ENCODE results near the gene PTDSS2.
"Not testable (repeated sequence)": the region's sequence is repeated elsewhere in the genome, so short reads cannot be mapped to it uniquely, and the experiment has no call there.

The PTDSS2 gene

DNA sequence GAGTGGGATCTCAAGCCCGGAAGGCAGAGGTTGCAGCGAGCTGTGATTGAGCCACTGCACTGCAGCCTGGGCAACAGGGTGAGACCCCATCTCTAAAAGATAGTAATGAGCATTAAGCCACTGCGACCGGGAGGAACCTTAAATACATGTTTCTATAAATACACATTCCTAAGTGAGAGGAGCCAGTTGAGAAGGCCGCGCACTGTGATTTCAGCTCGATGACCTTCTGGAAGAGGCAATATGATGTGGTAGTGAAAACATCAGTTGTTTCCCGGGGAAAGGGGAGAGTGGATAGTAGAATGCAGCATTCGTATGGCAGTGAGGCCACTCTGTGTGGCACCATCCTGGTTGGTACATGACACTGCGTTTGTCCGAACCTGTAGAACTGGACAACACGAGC, 18.0 kb downstream of the PTDSS2 start:
- TF ChIP-seq, protein P1, sequence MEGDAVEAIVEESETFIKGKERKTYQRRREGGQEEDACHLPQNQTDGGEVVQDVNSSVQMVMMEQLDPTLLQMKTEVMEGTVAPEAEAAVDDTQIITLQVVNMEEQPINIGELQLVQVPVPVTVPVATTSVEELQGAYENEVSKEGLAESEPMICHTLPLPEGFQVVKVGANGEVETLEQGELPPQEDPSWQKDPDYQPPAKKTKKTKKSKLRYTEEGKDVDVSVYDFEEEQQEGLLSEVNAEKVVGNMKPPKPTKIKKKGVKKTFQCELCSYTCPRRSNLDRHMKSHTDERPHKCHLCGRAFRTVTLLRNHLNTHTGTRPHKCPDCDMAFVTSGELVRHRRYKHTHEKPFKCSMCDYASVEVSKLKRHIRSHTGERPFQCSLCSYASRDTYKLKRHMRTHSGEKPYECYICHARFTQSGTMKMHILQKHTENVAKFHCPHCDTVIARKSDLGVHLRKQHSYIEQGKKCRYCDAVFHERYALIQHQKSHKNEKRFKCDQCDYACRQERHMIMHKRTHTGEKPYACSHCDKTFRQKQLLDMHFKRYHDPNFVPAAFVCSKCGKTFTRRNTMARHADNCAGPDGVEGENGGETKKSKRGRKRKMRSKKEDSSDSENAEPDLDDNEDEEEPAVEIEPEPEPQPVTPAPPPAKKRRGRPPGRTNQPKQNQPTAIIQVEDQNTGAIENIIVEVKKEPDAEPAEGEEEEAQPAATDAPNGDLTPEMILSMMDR (IDR thresholded peaks at IDR 0.05; ENCODE audit: insufficient read depth, low read depth, low read length, missing control alignments), result no peak
- H3K4me3 ChIP-seq (ENCODE audit: low read depth, low read length), result no peak overlapping the region
- no peak for DNase-seq (ENCODE audit: low read depth)

DNA sequence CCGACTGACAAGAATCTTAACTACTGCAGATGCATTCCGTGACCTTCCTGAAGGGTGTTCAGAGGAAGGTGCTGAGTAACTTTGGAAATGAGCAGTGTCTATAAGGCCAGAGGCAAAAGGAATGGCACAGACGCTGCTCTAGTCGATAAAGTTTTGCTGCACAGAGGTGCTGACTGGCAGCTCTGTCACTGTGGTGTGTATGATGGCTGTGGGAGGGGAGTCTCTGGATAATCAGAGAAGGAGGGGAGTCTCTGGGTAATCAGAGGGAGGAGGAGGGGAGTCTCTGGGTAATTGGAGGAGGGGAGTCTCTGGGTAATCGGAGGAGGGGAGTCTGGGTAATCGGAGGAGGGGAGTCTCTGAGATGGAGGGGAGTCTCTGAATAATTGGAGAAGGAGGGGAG, 18.4 kb downstream of the PTDSS2 start:
- TF ChIP-seq, protein P1 (IDR thresholded peaks at IDR 0.05; ENCODE audit: insufficient read depth, low read depth, low read length, missing control alignments), result no peak
- no peak overlapping the region for H3K4me3 ChIP-seq (ENCODE audit: low read depth, low read length)
- no peak for DNase-seq (ENCODE audit: low read depth)

DNA sequence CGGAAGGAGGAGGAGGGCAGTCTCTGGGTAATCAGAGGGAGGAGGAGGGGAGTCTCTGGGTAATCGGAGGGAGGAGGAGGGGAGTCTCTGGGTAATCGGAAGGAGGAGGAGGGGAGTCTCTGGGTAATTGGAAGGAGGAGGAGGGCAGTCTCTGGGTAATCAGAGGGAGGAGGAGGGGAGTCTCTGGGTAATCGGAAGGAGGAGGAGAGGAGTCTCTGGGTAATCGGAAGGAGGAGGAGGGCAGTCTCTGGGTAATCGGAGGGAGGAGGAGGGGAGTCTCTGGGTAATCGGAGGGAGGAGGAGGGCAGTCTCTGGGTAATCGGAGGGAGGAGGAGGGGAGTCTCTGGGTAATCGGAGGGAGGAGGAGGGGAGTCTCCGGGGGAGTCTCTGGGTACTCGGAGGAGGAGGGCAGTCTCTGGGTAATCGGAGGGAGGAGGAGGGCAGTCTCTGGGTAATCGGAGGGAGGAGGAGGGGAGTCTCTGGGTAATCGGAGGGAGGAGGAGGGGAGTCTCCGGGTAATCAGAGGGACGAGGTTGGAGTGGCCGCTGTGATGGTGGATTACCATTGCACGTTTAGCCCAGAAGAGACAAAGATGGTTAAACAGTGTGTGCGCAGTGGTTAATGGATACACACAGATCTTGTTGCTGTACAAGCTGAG, 19.1 kb downstream of the PTDSS2 start:
- not testable (repeated sequence) for H3K4me3 ChIP-seq (ENCODE audit: low read depth, low read length); DNase-seq (ENCODE audit: low read depth)

DNA sequence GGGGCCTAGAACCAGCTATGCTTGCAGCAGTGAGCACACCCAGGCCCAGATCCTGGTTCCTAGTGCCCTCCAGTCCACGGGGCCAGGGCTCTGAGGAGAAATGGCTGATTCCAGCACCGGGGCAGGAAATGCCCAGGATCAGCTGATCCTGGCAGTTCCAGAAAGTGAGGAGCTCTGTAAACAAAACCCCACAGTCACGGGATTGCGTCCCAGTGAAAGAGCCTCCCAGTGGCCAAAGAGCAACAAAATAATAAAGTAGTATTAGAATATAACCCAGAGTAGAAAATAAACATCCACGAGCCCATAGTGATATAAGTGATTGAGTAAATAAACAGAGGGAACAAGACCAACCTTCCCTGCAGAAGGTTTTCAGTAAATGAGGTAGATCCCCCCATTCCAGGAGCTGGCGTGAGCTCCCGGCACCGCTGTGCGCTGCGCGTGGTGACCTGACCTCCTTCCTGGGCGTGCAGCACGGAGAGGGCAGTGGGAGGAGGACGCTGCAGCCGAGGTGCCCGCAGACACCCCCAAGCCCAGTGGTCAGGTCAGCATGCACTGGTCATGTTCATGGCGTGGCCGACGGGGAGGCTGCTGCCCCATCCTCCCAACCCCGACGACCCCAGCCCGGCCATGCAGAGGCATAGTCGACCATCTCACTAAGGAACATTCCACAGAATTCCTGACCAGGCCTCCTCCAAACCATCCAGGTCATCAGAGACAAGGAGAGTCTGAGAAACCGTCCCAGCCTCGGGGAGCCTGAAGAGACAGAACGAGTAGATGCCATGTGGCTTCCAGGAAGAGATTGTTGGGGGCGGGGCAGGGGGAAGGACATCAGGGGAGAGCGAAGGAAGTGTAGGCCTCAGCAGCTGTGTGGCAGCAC, 19.8 kb downstream of the PTDSS2 start:
- no peak for DNase-seq (ENCODE audit: low read depth)
- TF ChIP-seq, protein P1 (IDR thresholded peaks at IDR 0.05; ENCODE audit: insufficient read depth, low read depth, low read length, missing control alignments), result no peak
- H3K4me3 ChIP-seq (ENCODE audit: low read depth, low read length), result no peak overlapping the region

DNA sequence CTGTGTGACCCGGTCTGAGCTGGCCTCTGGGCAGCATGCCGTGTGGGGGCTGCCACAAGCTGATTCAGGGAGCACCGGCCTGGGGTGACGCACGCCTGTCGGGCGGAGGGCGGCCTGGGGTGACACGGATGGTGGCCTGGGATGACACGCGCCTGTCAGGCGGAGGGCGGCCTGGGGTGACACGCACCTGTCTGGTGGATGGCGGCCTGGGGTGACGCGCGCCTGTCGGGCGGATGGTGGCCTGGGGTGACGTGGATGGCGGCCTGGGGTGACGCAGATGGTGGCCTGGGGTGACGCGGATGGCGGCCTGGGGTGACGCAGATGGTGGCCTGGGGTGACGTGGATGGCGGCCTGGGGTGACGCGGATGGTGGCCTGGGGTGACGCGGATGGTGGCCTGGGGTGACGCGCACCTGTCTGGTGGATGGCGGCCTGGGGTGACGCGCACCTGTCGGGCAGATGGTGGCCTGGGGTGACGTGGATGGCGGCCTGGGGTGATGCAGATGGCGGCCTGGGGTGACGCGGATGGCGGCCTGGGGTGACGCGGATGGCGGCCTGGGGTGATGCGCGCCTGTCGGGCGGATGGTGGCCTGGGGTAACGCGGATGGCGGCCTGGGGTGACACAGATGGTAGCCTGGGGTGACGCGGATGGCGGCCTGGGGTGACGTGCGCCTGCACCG, 21.5 kb downstream of the PTDSS2 start:
- no peak overlapping the region for H3K4me3 ChIP-seq (ENCODE audit: low read depth, low read length)
- no peak for DNase-seq (ENCODE audit: low read depth)
- TF ChIP-seq, protein P1 (IDR thresholded peaks at IDR 0.05; ENCODE audit: insufficient read depth, low read depth, low read length, missing control alignments), result no peak

DNA sequence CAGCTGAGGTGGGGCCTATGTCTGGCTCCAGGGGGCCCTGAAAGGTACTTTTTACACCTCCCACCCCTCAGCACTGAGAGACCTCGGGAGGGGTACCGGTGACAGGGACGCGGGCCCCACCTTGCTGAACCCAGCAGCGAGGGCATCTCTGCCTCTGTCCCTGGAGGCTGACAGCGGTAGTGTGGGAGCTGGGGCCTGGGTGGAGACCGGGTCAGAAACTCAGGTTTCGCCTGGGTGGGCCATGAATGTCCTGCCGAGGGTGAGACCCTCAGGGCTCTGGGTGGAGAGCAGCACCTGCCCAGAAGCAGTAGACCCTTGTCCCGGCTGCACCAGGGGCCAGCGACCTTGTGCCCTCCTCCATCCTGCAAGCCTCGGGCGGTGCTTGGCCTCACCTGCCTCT, 22.2 kb downstream of the PTDSS2 start:
- TF ChIP-seq, protein P1 (IDR thresholded peaks at IDR 0.05; ENCODE audit: insufficient read depth, low read depth, low read length, missing control alignments), result no peak
- DNase-seq (ENCODE audit: low read depth), result no peak

DNA sequence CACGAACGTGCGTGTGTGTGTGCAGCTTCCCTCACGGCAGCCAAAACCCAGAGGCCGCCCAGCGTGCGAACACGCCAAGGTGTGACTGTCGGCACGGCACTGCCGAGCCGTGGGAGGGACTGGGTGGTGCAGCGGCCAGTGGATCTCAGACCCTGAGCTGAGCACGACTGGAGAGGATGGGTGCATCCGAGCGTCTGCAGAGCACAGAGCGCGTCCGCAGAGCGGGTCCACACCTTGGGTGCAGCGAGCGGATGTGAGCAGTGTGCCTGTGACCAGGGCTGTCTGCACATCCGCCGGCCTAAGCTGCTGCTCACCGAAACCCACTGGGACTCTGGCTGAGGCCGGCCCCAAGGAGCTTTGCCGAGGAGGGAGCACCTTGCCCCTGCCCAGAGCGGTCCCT, 22.7 kb downstream of the PTDSS2 start:
- no peak overlapping the region for H3K4me3 ChIP-seq (ENCODE audit: low read depth, low read length)
- DNase-seq (ENCODE audit: low read depth), result no peak
- TF ChIP-seq, protein P1 (IDR thresholded peaks at IDR 0.05; ENCODE audit: insufficient read depth, low read depth, low read length, missing control alignments), result no peak

More for the DNA sequence above, 22.2 kb downstream of the PTDSS2 start:
- no peak overlapping the region for H3K4me3 ChIP-seq (ENCODE audit: low read depth, low read length)
